H1 (cell line): ENCODE results near the gene INPP5B. TPM values are rescaled to one million over a fixed set of nuclear protein-coding genes. Genes with fewer than 3 reads are reported as not detected.

ENCODE experiments used
- ASH2L ChIP-seq: fragments of 200-600, 300-600 bp; sonication (generic); IDR thresholded peaks from one replicate; pipeline ENCODE4 v1.7.1; 2017; ENCODE audit warnings: low read length
- ATF2 ChIP-seq: IDR thresholded peaks from 2 replicates; pipeline ENCODE4 v1.6.1; 2012; ENCODE audit warnings: low read length, inconsistent platforms
- BACH1 ChIP-seq: IDR thresholded peaks from 2 replicates; pipeline ENCODE4 v1.6.1; 2012; ENCODE audit warnings: low read length, improper control_type of control experiment
- BCL11A ChIP-seq, 2 experiments: IDR thresholded peaks; one replicate each; pipeline ENCODE4 v1.6.1; 2011; ENCODE audit warnings: low read depth in 2 of 2, low read length in 2 of 2, mild to moderate bottlenecking in 2 of 2
- BRCA1 ChIP-seq: IDR thresholded peaks from 2 replicates; pipeline ENCODE4 v1.6.1; 2012; ENCODE audit warnings: low read depth, low read length, improper control_type of control experiment
- CBX8 ChIP-seq: fragments of 300-800, 300-1000 bp; sonication (generic); IDR thresholded peaks from 2 replicates; pipeline ENCODE4 v1.7.1; 2016; ENCODE audit warnings: low read depth, low read length, borderline replicate concordance
- CEBPB ChIP-seq: IDR thresholded peaks from 2 replicates; pipeline ENCODE4 v1.6.1; 2012; ENCODE audit warnings: low read depth, low read length
- CREB1 ChIP-seq: IDR thresholded peaks from 2 replicates; pipeline ENCODE4 v1.6.1; 2012; ENCODE audit warnings: inconsistent platforms
- CTBP2 ChIP-seq: IDR thresholded peaks from 2 replicates; pipeline ENCODE4 v1.7.0; 2011; ENCODE audit warnings: borderline replicate concordance, mild to moderate bottlenecking, moderate library complexity, mixed read lengths, low read length; ENCODE audit not compliant: insufficient read depth, insufficient read length
- GABPA ChIP-seq: IDR thresholded peaks from 2 replicates; pipeline ENCODE4 v1.6.1; 2011; ENCODE audit warnings: mild to moderate bottlenecking, low read length, moderate library complexity, borderline replicate concordance; ENCODE audit not compliant: insufficient read depth
- HDAC2 ChIP-seq, 2 experiments: fragments of 300-600 bp in 1 of 2; sonication (generic) in 1 of 2; IDR thresholded peaks; 2 replicates each; pipeline ENCODE4 v1.6.1; 2011 to 2012; ENCODE audit warnings: low read depth in 2 of 2, low read length in 2 of 2, mild to moderate bottlenecking in 2 of 2, moderate library complexity in 2 of 2, borderline replicate concordance in 1 of 2, inconsistent platforms in 1 of 2
- KDM1A ChIP-seq: fragments of 200-600, 300-600 bp; sonication (generic); IDR thresholded peaks from 2 replicates; pipeline ENCODE4 v1.7.1; 2016; ENCODE audit warnings: mild to moderate bottlenecking, low read length, borderline replicate concordance
- KDM5A ChIP-seq: fragments of 200-600 bp; IDR thresholded peaks from 2 replicates; pipeline ENCODE4 v1.7.1; 2012; ENCODE audit warnings: mild to moderate bottlenecking, low read length, inconsistent platforms, mixed read lengths
- MAFK ChIP-seq: IDR thresholded peaks from 2 replicates; pipeline ENCODE4 v1.6.1; 2012; ENCODE audit warnings: low read depth, mild to moderate bottlenecking, improper control_type of control experiment, low read length
- POLR2A ChIP-seq, 2 experiments: IDR thresholded peaks; 1 replicate in 1 of 2; 2 replicates in 1 of 2; pipeline ENCODE4 v1.6.1; 2011; ENCODE audit warnings: low read depth in 2 of 2, low read length in 2 of 2, mild to moderate bottlenecking in 2 of 2; ENCODE audit errors: control extremely low read depth in 1 of 2
- RAD21 ChIP-seq, 2 experiments: IDR thresholded peaks in 1 of 2; conservative IDR thresholded peaks in 1 of 2; 2 replicates each; pipeline ENCODE4 v1.6.1; 2011; ENCODE audit warnings: low read depth in 2 of 2, low read length in 2 of 2, improper control_type of control experiment in 1 of 2, inconsistent platforms in 1 of 2, mild to moderate bottlenecking in 1 of 2, moderate library complexity in 1 of 2
- RBBP5 ChIP-seq: IDR thresholded peaks from 2 replicates; pipeline ENCODE4 v1.7.1; 2012; ENCODE audit warnings: low read depth, mild to moderate bottlenecking, inconsistent platforms, low read length, moderate library complexity, borderline replicate concordance
- SIN3A ChIP-seq, 2 experiments: IDR thresholded peaks in 1 of 2; conservative IDR thresholded peaks in 1 of 2; 2 replicates each; pipeline ENCODE4 v1.6.1; 2011 to 2012; ENCODE audit warnings: low read length in 2 of 2, improper control_type of control experiment in 1 of 2, low read depth in 1 of 2, mild to moderate bottlenecking in 1 of 2
- SP4 ChIP-seq: IDR thresholded peaks from 2 replicates; pipeline ENCODE4 v1.6.1; 2012; ENCODE audit warnings: low read length, inconsistent platforms
- TBP ChIP-seq: IDR thresholded peaks from 2 replicates; pipeline ENCODE4 v1.6.1; 2011; ENCODE audit warnings: low read depth, low read length, improper control_type of control experiment
- TCF12 ChIP-seq: IDR thresholded peaks from 2 replicates; pipeline ENCODE4 v1.6.1; 2011; ENCODE audit warnings: low read depth, mild to moderate bottlenecking, low read length
- ZNF274 ChIP-seq: IDR thresholded peaks from 2 replicates; pipeline ENCODE4 v1.7.0; 2012; ENCODE audit warnings: low read length, borderline replicate concordance; ENCODE audit errors: extremely low read depth
- polyA plus RNA-seq, 7 experiments: library from polyadenylated mRNA; depleted of rRNA in 3 of 7; stranded (reverse) in 5 of 7; unstranded in 2 of 7; fragments of >200 nt in 5 of 7; fragments of 200-250 nt in 2 of 7; gene quantifications; 1 replicate in 5 of 7; 2 replicates in 1 of 7; 4 replicates in 1 of 7; pipeline versions ENCODE4 v1.2.1 to v1.2.3, GENCODE V29; 2011 to 2013; ENCODE audit warnings: missing spikeins in 2 of 7, mixed read lengths in 2 of 7
- total RNA-seq: library from RNA; stranded (reverse); fragmentation: NEBNext Ultra II Directional; extraction: Animal tissue kit (Norgen Biotek cat#: 25700); gene quantifications from 2 replicates; pipeline ENCODE4 v1.2.1, GENCODE V29; 2021

INPP5B gene
- total and polyA plus RNA-seq, 2 of the 8 experiments (the other 6 are each of a cell fraction or from before 2014, with no cell fraction given): 14.0 to 23.7 TPM

- TF ChIP-seq CTBP2 (no peak), RBBP5 (peak; percentile 28), BRCA1 (no peak), KDM1A (peak; percentile 85), POLR2A (IDR thresholded peaks at IDR 0.05; ENCODE audit: control extremely low read depth in 1 of 2, low read depth in 2 of 2, low read length in 2 of 2) (peak in 1 of 2 experiments; percentile 58; a peak in 2 of 3 replicates), BACH1 (no peak), ASH2L (no peak), SIN3A (conservative IDR thresholded peaks at IDR 0.05 in 1 of 2, IDR thresholded peaks at IDR 0.05 in 1 of 2; ENCODE audit: low read depth in 1 of 2, low read length in 2 of 2) (no peak; a peak in 1 of 4 replicates), GABPA (no peak), SP4 (peak; percentile 69; the same call in 1 of the 2 replicates), TCF12 (no peak), CEBPB (no peak), ATF2 (no peak), MAFK (no peak), RAD21 (IDR thresholded peaks at IDR 0.05 in 1 of 2, conservative IDR thresholded peaks at IDR 0.05 in 1 of 2; ENCODE audit: low read depth in 2 of 2, low read length in 2 of 2) (no peak), KDM5A (no peak), TBP (peak; percentile 68; the same call in 1 of the 2 replicates), CBX8 (no peak), BCL11A (IDR thresholded peaks at IDR 0.05; ENCODE audit: low read depth in 2 of 2, low read length in 2 of 2) (no peak), HDAC2 (IDR thresholded peaks at IDR 0.05; ENCODE audit: borderline replicate concordance in 1 of 2, low read depth in 2 of 2, low read length in 2 of 2) (peak in 1 of 2 experiments; percentile 72; a peak in 1 of 4 replicates), ZNF274 (no peak), CREB1 (0 out of 2 replicates have a peak, but pooled peaks have one; percentile 28)
These were observed 15.3 kb downstream of the INPP5B start (continued) for GRCh38 chr1:37931361-37932158.
